ENCODE measurements around the gene C5orf24.

The C5orf24 gene

GRCh38 chr5:134813407-134813806 lies 32.4 kb upstream of the C5orf24 start:
- Histone ChIP-seq H3K9ac (ENCODE audit: low read depth, low read length) (no peak overlapping the region), H3K9me3 (ENCODE audit: insufficient read depth, low read length, severe bottlenecking) (no peaks in the 10 kb centered on the region), H2AFZ (ENCODE audit: low read depth, low read length) (no peak overlapping the region), H4K20me1 (ENCODE audit: insufficient read depth, low read length) (no peaks in the 10 kb centered on the region), H3K79me2 (ENCODE audit: insufficient read depth, low read length) (no peaks in the 10 kb centered on the region), H3K4me1 (ENCODE audit: insufficient read depth, low read length) (no peaks in the 10 kb centered on the region), H3K36me3 (ENCODE audit: insufficient read depth, low read length) (peaks cover 92% of the 10 kb centered on the region), H3K27ac (ENCODE audit: low read length) (no peak overlapping the region), H3K27me3 (ENCODE audit: insufficient read depth, low read length, poor library complexity) (no peaks in the 10 kb centered on the region), H3K4me2 (ENCODE audit: insufficient read depth, low read length) (no peak overlapping the region), H3K4me3 (ENCODE audit: low read depth in 1 of 2, low read length in 2 of 2) (no peak overlapping the region)
- ATAC-seq (ENCODE audit: insufficient read depth, low read depth) (peak; percentile 71), DNase-seq (peak; percentile 26)
- TF ChIP-seq EZH2 (IDR thresholded peaks at IDR 0.05; ENCODE audit: borderline replicate concordance, low read depth, low read length, severe bottlenecking) (no peak), CTCF (IDR thresholded peaks at IDR 0.05; ENCODE audit: borderline replicate concordance, extremely low read depth, low read length, poor library complexity, severe bottlenecking) (no peak)

GRCh38 chr5:134813827-134814226 lies 31.9 kb upstream of the C5orf24 start:
- no peak for TF ChIP-seq CTCF (IDR thresholded peaks at IDR 0.05; ENCODE audit: borderline replicate concordance, extremely low read depth, low read length, poor library complexity, severe bottlenecking)
- TF ChIP-seq EZH2 (IDR thresholded peaks at IDR 0.05; ENCODE audit: borderline replicate concordance, low read depth, low read length, severe bottlenecking) = no peak
- Histone ChIP-seq H3K4me2 (ENCODE audit: insufficient read depth, low read length) (no peak overlapping the region), H4K20me1 (ENCODE audit: insufficient read depth, low read length) (no peaks in the 10 kb centered on the region), H3K36me3 (ENCODE audit: insufficient read depth, low read length) (peaks cover 92% of the 10 kb centered on the region), H3K4me3 (ENCODE audit: low read depth in 1 of 2, low read length in 2 of 2) (no peak overlapping the region), H2AFZ (ENCODE audit: low read depth, low read length) (no peak overlapping the region), H3K79me2 (ENCODE audit: insufficient read depth, low read length) (no peaks in the 10 kb centered on the region), H3K27me3 (ENCODE audit: insufficient read depth, low read length, poor library complexity) (no peaks in the 10 kb centered on the region), H3K27ac (ENCODE audit: low read length) (no peak overlapping the region), H3K9ac (ENCODE audit: low read depth, low read length) (no peak overlapping the region), H3K9me3 (ENCODE audit: insufficient read depth, low read length, severe bottlenecking) (no peaks in the 10 kb centered on the region), H3K4me1 (ENCODE audit: insufficient read depth, low read length) (no peaks in the 10 kb centered on the region)
- DNase-seq (no peak), ATAC-seq (ENCODE audit: insufficient read depth, low read depth) (peak; percentile 47; the same call in 2 of the 3 replicates)

DNA sequence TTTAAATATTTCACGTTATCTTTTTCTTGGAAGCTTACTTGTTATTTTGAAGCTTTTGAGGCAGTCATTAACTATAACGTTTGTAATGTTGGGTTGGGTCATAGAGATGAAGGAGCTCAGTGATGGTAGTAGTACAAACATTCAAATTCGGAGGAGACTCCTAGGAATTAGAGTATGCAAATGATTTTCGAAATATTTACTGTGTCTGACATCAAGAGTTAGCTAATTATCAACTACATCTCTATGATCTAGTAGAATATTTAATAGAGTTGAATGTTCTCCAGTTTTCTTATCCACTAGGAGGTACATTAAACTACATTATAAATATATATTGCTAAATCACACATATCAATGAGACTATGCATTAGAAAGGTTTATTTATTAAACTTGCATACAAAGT lies 28.8 kb upstream of the C5orf24 start:
- ATAC-seq (ENCODE audit: insufficient read depth, low read depth) (no peak), DNase-seq (no peak)
- H2AFZ ChIP-seq (ENCODE audit: low read depth, low read length) = no peak overlapping the region
- no peak overlapping the region for H3K27ac ChIP-seq (ENCODE audit: low read length)
- H3K27me3 ChIP-seq (ENCODE audit: insufficient read depth, low read length, poor library complexity) = no peaks in the 10 kb centered on the region
- no peaks in the 10 kb centered on the region for H3K4me1 ChIP-seq (ENCODE audit: insufficient read depth, low read length)
- no peak overlapping the region for H3K9ac ChIP-seq (ENCODE audit: low read depth, low read length)
- no peak for TF ChIP-seq EZH2 (IDR thresholded peaks at IDR 0.05; ENCODE audit: borderline replicate concordance, low read depth, low read length, severe bottlenecking)
- TF ChIP-seq CTCF (IDR thresholded peaks at IDR 0.05; ENCODE audit: borderline replicate concordance, extremely low read depth, low read length, poor library complexity, severe bottlenecking) = no peak
- no peaks in the 10 kb centered on the region for H4K20me1 ChIP-seq (ENCODE audit: insufficient read depth, low read length)
- no peaks in the 10 kb centered on the region for H3K9me3 ChIP-seq (ENCODE audit: insufficient read depth, low read length, severe bottlenecking)
- no peak overlapping the region for H3K4me2 ChIP-seq (ENCODE audit: insufficient read depth, low read length)
- H3K79me2 ChIP-seq (ENCODE audit: insufficient read depth, low read length) = no peaks in the 10 kb centered on the region
- peaks cover 95% of the 10 kb centered on the region for H3K36me3 ChIP-seq (ENCODE audit: insufficient read depth, low read length)
- no peak overlapping the region for H3K4me3 ChIP-seq (ENCODE audit: low read depth in 1 of 2, low read length in 2 of 2)

DNA sequence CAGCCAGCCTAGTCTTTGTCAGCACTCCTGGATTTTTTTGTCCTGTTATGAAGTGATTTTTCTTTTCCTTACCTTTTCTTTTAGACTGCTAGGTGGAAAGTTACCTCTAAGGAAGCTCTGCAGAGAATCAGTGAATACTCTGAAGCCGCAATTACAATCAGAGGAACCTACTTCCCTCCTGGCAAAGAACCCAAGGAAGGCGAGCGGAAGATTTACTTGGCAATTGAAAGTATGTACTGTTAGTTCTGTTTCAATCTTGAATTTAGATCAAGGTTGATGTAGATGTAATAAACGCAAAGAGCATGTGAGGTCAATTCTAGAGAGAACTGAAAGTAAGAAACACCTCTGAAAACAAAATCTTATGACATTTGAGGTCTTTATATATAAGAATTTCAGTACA lies 27.0 kb upstream of the C5orf24 start:
- Histone ChIP-seq H3K27ac (ENCODE audit: low read length) (no peak overlapping the region), H3K4me2 (ENCODE audit: insufficient read depth, low read length) (no peak overlapping the region), H3K79me2 (ENCODE audit: insufficient read depth, low read length) (no peaks in the 10 kb centered on the region), H3K4me1 (ENCODE audit: insufficient read depth, low read length) (no peaks in the 10 kb centered on the region), H3K9me3 (ENCODE audit: insufficient read depth, low read length, severe bottlenecking) (no peaks in the 10 kb centered on the region), H3K9ac (ENCODE audit: low read depth, low read length) (no peak overlapping the region), H3K36me3 (ENCODE audit: insufficient read depth, low read length) (peaks cover 95% of the 10 kb centered on the region), H3K4me3 (ENCODE audit: low read depth in 1 of 2, low read length in 2 of 2) (no peak overlapping the region), H3K27me3 (ENCODE audit: insufficient read depth, low read length, poor library complexity) (no peaks in the 10 kb centered on the region), H2AFZ (ENCODE audit: low read depth, low read length) (no peak overlapping the region), H4K20me1 (ENCODE audit: insufficient read depth, low read length) (no peaks in the 10 kb centered on the region)
- TF ChIP-seq CTCF (IDR thresholded peaks at IDR 0.05; ENCODE audit: borderline replicate concordance, extremely low read depth, low read length, poor library complexity, severe bottlenecking) (no peak), EZH2 (IDR thresholded peaks at IDR 0.05; ENCODE audit: borderline replicate concordance, low read depth, low read length, severe bottlenecking) (no peak)
- ATAC-seq (ENCODE audit: insufficient read depth, low read depth) (no peak), DNase-seq (no peak)
